Fibroblast of lung (primary cell): ENCODE data around the gene CCDC106.

ENCODE experiments used
- EZH2 ChIP-seq: IDR thresholded peaks from 2 replicates; pipeline ENCODE4 v1.5.1; 2012; ENCODE audit warnings: low read length, control low read depth, mild to moderate bottlenecking; ENCODE audit errors: missing control alignments
- TF ChIP-seq, protein P1 (sequence below), 2 donors: IDR thresholded peaks in 1 of 2; conservative IDR thresholded peaks in 1 of 2; 1 replicate in 1 of 2; 2 replicates in 1 of 2; pipeline ENCODE4 v1.5.1; 2011 to 2012; ENCODE audit warnings: low read length in 2 of 2, control low read depth in 1 of 2, inconsistent platforms in 1 of 2, low read depth in 1 of 2, mild to moderate bottlenecking in 1 of 2

DNA sequence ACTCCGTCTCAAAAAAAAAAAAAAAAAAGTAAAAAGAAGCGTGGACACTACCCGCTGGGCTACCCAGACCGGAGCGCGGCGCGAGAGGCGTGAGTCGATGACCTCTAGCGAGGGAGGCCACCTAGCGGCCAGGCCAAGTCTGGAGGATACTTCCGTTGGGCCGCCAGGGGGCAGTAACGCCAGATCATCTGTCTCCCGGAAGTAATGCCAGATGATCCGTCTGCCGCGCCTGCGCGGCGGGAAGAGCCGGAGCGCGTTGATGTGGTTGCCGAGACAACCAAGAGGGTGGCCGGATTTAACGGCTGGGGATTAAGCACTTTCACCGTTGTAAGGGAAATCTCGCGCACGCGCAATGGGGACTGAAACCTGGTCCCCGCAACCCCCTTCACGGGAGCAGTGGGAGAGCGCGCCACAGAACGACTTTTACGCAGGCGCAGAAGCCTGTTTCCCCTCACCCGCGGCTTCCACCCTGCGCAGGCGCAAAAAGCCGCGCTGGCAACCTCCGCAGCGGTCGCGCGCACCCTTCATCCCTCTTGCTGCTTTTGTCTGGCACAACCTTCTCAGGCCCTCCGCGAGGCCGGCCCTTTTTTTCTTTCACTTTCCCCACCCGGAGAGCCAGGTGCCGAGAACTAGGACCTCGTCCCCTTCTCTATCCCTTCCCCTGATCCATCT, 5.8 kb downstream of the CCDC106 start:
- no peak for TF ChIP-seq EZH2
- TF ChIP-seq, protein P1, sequence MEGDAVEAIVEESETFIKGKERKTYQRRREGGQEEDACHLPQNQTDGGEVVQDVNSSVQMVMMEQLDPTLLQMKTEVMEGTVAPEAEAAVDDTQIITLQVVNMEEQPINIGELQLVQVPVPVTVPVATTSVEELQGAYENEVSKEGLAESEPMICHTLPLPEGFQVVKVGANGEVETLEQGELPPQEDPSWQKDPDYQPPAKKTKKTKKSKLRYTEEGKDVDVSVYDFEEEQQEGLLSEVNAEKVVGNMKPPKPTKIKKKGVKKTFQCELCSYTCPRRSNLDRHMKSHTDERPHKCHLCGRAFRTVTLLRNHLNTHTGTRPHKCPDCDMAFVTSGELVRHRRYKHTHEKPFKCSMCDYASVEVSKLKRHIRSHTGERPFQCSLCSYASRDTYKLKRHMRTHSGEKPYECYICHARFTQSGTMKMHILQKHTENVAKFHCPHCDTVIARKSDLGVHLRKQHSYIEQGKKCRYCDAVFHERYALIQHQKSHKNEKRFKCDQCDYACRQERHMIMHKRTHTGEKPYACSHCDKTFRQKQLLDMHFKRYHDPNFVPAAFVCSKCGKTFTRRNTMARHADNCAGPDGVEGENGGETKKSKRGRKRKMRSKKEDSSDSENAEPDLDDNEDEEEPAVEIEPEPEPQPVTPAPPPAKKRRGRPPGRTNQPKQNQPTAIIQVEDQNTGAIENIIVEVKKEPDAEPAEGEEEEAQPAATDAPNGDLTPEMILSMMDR (conservative IDR thresholded peaks at IDR 0.05 in 1 of 2, IDR thresholded peaks at IDR 0.05 in 1 of 2; ENCODE audit: low read depth in 1 of 2, low read length in 2 of 2), result peak; percentile 99
